Cardiac muscle cell (in vitro differentiated cells and primary cell): ENCODE measurements around the gene STRAP. TPM values are rescaled to one million over a fixed set of nuclear protein-coding genes. Genes with fewer than 3 reads are reported as not detected.

ENCODE experiments used
- DNase-seq, 2 donors: peaks; one replicate each; pipeline versions ENCODE4 v3.0.0 to v3.0.0-alpha.2; 2010 to 2017; ENCODE audit warnings: low read depth in 1 of 2, low spot score in 1 of 2
- H3K27ac ChIP-seq: fragments of 200-600 bp; sonication (generic); 2 replicates; pipeline ENCODE4 v1.5.1; 2016
- H3K27me3 ChIP-seq: fragments of 200-600 bp; sonication (generic); 2 replicates; pipeline ENCODE4 v1.6.0; 2016; ENCODE audit warnings: control low read depth
- H3K36me3 ChIP-seq: fragments of 200-600 bp; sonication (generic); 2 replicates; pipeline ENCODE4 v1.5.1; 2016; ENCODE audit warnings: control low read depth
- H3K4me1 ChIP-seq: fragments of 200-600 bp; sonication (generic); 2 replicates; pipeline ENCODE4 v1.8.1; 2017; ENCODE audit warnings: low read depth, mild to moderate bottlenecking, mixed run types
- H3K4me3 ChIP-seq: fragments of 200-600 bp; sonication (generic); 2 replicates; pipeline ENCODE4 v1.5.1; 2016; ENCODE audit warnings: mild to moderate bottlenecking
- H3K9me3 ChIP-seq: fragments of 200-600 bp; sonication (generic); 2 replicates; pipeline ENCODE4 v1.5.1; 2017; ENCODE audit warnings: low read depth, mild to moderate bottlenecking, control low read depth
- polyA plus RNA-seq: library from polyadenylated mRNA; unstranded; fragments of >200 nt; fragmentation: Nextera tagmentation; extraction: Ambion mirVana; gene quantifications from 2 replicates; pipeline ENCODE4 v1.2.1, GENCODE V29; 2016
- total RNA-seq: library from RNA; depleted of rRNA; stranded (reverse); fragments of >200 nt; gene quantifications from 2 replicates; pipeline ENCODE4 v1.2.3, GENCODE V29; 2016
- TF ChIP-seq, protein P1 (sequence below): IDR thresholded peaks from 2 replicates; pipeline ENCODE4 v1.5.1; 2012; ENCODE audit warnings: low read depth, mild to moderate bottlenecking, low read length

Gene STRAP
- total and polyA plus RNA-seq, 2 experiments from 2014 or later: 81.6 to 261 TPM

DNA sequence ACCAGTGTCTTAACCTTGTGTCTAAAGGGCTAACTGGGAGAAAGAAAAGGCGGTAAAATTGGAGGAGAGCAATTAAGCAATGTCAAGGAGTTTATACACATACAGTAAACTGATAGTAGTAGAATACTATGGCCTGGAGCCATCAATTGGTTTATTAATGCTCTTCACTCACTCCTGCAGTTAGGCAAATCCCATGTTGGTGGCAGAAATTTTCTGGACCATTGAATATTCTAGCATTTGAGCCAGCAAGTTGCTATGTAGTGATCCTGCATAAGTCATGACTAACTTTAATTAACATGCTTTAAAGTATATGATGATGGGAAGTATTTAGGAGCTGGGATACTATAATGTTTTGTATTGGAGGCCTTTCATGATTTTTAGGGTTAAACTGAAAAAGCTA is 14.7 kb downstream of the STRAP start:
- H3K36me3 ChIP-seq: peaks cover 68% of the 10 kb centered on the region
- DNase-seq: no peak
- H3K4me1 ChIP-seq: no peaks in the 10 kb centered on the region
- no peaks in the 10 kb centered on the region for H3K27me3 ChIP-seq
- no peaks in the 10 kb centered on the region for H3K9me3 ChIP-seq
- TF ChIP-seq, protein P1, sequence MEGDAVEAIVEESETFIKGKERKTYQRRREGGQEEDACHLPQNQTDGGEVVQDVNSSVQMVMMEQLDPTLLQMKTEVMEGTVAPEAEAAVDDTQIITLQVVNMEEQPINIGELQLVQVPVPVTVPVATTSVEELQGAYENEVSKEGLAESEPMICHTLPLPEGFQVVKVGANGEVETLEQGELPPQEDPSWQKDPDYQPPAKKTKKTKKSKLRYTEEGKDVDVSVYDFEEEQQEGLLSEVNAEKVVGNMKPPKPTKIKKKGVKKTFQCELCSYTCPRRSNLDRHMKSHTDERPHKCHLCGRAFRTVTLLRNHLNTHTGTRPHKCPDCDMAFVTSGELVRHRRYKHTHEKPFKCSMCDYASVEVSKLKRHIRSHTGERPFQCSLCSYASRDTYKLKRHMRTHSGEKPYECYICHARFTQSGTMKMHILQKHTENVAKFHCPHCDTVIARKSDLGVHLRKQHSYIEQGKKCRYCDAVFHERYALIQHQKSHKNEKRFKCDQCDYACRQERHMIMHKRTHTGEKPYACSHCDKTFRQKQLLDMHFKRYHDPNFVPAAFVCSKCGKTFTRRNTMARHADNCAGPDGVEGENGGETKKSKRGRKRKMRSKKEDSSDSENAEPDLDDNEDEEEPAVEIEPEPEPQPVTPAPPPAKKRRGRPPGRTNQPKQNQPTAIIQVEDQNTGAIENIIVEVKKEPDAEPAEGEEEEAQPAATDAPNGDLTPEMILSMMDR: no peak
- H3K4me3 ChIP-seq: no peak overlapping the region
- no peak overlapping the region for H3K27ac ChIP-seq

DNA sequence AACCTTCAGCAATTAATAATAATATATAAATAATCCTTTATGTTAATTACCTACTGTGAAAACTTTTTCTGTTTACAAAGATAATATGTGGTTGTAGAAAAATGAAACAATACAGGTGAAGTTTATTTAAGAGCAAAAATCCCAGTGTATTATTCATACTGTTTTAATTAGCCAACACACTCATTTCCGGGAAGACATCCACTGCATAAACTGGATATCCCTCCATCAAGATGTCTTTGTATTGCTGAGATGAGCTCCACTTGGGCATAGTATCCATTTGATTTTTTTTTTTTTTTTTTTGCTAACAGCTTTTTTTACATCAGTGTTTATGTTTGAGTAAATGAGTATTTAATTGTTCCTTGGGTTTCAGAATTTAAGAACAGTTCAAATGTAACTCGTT is 15.2 kb downstream of the STRAP start:
- Histone ChIP-seq H3K27ac (no peak overlapping the region), H3K4me1 (no peaks in the 10 kb centered on the region), H3K9me3 (no peaks in the 10 kb centered on the region), H3K27me3 (no peaks in the 10 kb centered on the region), H3K36me3 (peaks cover 73% of the 10 kb centered on the region), H3K4me3 (no peak overlapping the region)
- TF ChIP-seq, protein P1: no peak
- no peak for DNase-seq

DNA sequence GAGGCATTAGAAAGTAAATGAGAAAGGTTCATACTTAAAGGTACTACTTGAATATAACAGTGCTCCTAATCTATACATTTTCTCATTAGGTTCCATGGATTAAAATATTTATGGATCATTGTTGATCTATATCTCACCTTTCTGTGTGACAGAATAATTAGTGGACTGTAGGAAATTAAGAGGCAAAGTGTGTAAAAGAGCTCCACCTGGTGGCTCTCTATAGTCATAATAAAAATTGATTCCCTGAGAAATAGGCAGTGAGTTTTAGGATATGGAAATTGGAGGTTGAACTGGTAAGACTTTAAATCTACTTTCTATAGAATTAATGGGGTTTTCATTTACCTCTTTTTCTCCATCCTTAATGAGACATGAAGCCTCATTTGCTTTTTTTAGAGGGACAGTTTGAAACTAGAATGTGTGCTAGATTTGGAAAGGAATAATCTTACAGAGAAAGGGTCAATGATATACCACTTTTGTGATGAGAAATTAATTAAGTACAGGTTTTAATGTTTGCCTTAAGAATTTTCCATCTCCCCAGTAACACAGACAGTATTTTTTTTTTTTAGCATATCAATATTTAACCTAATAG is 17.2 kb downstream of the STRAP start:
- Histone ChIP-seq H3K4me3 (no peak overlapping the region), H3K9me3 (no peaks in the 10 kb centered on the region), H3K36me3 (peaks cover 82% of the 10 kb centered on the region), H3K4me1 (no peaks in the 10 kb centered on the region), H3K27ac (no peak overlapping the region), H3K27me3 (no peaks in the 10 kb centered on the region)
- TF ChIP-seq, protein P1: peak; percentile 62
- DNase-seq: peak in 1 of 2 donors; percentile 45

DNA sequence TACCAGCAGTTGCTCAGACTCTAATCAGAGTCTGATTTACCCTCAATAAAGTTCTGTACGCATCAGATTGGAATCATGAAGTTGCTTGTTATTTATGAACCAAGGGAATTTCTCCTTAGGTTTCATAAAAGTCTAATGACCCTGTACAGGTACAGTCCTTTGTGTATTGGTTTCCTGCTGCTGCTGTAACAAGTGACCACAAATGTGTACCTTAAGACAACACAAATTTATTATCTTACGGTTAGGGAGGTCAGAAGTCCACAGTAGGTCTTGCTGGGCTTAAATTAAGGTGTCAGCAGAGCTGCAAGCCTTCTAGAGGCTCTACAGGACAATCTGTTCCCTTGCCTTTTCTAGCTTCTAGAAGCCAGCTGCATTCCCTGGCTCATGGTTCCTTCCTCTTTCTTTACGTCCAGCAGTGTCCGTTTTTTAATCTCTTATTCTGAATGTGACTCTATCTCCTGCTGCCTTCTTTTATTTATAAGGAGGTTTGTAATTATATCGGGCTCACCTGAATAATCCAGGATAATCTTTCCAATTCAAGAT is 22.3 kb downstream of the STRAP start:
- TF ChIP-seq, protein P1: no peak
- Histone ChIP-seq H3K36me3 (peaks cover 52% of the 10 kb centered on the region), H3K9me3 (no peaks in the 10 kb centered on the region), H3K27me3 (no peaks in the 10 kb centered on the region), H3K4me1 (no peaks in the 10 kb centered on the region), H3K27ac (peak overlapping the region; percentile 16), H3K4me3 (no peak overlapping the region)
- no peak for DNase-seq

DNA sequence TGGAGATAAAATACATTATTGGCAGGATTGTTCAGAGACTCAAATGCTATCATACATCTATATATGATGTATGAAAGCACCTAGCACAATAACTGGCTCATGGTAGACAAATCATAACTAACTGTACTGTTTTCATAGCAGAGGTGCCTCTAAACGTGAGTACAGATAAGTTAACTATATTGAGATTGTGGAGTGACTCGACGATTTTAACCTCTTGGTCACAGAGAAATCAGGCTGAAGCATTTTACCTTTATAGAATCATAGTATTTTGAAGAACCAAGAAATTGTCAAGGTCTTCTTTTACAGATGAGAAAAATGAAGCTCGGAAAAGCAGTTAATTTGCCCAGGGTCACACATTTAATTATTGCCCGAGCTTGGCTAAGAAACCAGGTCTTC is 28.3 kb downstream of the STRAP start:
- H3K27me3 ChIP-seq: no peaks in the 10 kb centered on the region
- H3K4me1 ChIP-seq: peaks cover 3% of the 10 kb centered on the region
- no peak overlapping the region for H3K4me3 ChIP-seq
- H3K27ac ChIP-seq: no peak overlapping the region
- no peak for DNase-seq
- no peaks in the 10 kb centered on the region for H3K9me3 ChIP-seq
- TF ChIP-seq, protein P1: no peak
- peaks cover 6% of the 10 kb centered on the region for H3K36me3 ChIP-seq
